Measurements from ENCODE around the gene NEDD9.

NEDD9 gene

DNA sequence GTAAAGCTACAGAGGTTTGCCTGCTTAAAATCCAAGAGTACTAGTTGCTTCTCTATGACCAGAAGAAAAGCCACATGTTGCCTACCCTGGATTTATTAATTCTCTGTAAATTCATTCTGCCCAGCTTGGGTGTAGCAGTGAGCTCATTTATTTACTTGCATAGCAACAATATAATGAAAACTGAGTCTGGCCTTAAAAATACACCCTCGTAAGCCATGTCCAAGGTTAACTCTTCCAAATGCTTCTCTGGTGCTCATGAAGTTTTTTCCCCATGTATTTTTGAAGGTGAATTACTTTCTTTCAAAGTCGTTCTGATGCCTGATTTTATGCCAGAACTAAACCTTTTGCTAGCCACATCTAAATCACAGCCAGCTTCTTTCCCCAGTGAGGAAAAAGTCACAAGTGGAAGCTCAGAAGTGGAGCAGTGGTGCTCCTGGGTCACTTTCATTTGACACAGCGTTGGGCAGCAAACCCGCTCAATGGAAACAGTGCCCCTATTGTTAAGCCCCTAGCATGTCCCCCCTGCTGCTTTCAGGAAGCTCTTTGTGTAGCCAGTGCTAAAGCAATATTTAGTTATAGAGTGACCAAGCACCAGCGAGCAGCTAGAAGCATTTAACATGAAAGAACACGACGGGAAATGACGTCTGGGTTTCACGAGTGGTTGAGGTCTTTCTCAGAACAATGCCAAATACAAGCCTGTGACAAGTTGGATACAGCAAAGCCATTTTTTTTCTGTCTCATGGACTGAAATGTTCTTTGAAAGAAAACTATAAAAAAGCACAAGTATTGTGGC is 29.8 kb downstream of the NEDD9 start:
- DNase-seq (ENCODE audit: low read depth in 2 of 2): no peak

DNA sequence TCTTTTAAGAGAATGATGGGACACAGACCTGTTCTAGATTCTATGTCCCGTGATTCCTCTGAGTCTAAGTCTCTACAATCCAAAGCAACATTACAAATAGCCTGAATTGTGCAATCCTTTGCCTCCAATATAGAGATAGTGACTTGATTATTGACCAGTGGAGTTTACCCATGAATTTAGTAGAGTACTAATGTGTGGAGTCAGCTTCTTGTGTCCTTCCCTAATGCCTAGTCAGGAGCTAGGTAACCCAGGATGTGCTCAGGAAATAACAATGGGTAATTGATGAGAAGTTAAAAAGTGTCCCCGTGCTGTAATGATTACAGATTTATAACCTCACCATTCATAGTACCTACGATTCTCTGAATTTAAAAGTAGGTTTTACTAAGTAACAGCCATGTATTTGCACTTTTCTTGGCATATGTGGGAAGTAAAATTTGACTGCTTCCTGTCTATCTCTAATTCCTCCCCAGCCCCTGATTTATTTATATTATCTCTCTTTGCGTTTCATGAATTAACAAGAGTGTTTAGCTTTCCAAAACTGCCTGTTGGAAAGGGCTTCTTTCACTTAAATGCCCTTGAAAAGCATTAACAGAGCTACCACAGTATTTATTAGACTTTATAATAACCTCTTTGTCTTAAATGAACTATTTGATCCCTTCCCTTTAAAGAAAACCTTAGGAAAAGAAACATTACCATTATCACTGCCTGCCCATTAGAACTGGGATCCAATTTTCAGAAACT is 30.5 kb downstream of the NEDD9 start:
- DNase-seq (ENCODE audit: low read depth in 2 of 2): no peak

DNA sequence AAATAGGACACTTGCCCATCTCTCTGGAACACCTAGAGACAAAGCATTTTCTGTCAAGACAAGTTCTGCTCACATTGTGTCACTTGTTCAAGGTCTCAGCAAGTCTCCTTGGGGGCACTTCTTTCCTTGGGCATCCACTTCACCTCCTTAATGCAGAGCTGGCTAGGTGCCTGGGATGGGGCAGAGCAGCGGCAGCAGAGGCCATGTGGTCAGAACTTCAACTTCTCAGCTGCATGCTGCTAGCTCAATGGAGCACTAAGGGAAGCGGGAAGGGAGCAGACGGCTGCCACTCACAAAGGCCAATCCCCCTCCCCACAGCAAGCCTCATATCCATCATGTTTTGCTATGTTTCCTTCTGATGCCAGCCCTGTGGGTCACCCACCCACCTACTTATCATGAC is 31.5 kb downstream of the NEDD9 start:
- DNase-seq (ENCODE audit: low read depth in 2 of 2): no peak

DNA sequence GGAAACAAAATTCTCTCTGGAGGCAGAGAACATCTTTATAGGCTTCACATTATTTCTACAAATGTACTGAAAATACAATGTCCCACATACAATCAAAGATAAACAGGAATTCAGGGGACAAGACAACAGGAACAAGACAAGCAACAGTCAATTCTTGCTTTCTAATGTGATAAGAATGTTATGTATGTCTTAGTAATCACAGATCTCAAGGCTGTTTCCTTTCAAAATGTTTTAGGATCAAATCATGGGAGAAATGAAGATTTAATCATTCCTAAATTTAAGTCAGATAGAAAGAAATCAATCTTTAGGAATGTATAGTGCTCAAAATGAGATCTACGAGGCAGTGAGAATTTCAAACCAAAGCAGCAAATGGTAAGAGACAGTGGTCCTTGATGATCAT is 32.1 kb downstream of the NEDD9 start:
- no peak for DNase-seq (ENCODE audit: low read depth in 2 of 2)

DNA sequence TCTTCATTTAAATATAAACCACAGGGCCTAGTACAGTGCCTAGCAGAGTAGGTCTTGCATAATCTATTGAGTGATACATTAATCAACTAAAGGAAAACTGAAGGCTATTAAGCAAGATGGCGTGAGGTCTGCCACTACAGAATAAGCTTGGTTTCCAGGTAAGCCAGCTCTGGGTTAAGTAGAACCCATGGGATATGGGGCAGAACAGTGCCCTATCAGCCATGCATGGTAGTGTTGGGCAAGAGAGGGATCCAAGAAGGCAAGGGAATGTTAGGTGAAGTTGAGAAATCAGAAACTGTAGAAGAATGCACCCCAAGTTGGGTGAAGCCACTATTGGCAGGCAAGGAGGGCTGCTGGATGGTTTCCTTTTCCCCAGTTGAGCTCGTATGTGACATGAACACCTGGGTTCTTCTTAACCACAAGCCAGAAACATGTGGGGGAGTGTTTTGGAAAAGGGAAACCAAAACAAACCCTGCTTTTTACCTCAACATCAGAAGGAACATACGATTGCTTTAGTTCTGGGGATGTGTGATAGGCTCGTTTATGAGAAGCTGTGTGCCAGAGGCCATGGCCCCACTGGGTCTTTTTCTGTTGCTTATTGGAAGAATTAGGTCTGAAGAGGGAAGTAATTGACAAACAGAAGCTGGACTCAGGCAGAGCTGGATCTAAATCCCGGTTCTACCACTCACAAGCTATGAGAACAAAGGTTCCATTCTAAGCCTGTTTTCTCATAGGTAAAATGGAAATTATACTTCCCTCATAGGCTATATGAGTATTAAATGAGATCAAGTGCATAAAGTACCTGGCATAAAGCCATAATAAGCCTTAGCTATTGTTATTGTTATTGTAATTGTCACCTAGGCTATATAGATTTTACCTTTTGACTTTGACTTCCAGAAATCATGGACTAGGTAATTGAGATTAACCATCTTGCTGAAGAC is 33.5 kb downstream of the NEDD9 start:
- DNase-seq (ENCODE audit: low read depth in 2 of 2): no peak

DNA sequence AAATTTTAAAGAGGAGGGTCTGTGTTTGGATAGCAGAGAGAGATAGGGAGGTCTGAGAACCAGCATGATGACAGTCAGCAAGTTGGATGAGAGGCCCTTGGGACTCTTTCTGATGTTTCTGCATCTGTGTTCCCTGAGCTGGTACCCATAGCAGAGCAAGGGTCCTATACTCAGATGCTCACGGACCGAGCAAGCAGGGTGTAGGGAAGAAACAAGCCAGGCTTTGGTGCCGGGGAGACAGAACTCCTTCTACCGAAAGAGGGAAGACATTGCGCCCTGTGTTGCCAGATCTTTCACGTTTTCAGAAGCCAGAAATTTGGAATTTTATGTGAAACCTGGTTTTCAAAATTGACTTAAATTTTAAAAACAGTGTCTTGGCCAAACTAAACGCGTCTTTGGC is 34.6 kb downstream of the NEDD9 start:
- no peak for DNase-seq (ENCODE audit: low read depth in 2 of 2)

DNA sequence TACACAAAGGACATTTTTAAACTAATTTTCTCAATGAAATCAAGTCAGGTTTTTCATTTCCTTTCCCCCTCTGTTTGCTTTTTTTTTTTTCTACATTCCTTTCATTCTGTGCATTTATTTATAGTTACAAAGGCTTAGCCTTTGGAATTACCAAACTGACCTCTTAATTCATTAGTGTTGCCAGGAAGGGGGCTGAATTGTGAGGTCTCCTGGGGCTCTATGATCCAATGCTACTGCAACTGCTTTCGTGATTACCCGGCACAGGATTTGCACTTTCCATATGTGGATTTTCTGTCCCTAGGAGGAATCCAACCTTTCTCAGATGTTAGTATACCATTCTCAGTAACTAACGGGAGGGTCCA is 35.3 kb downstream of the NEDD9 start:
- DNase-seq (ENCODE audit: low read depth in 2 of 2): no peak

DNA sequence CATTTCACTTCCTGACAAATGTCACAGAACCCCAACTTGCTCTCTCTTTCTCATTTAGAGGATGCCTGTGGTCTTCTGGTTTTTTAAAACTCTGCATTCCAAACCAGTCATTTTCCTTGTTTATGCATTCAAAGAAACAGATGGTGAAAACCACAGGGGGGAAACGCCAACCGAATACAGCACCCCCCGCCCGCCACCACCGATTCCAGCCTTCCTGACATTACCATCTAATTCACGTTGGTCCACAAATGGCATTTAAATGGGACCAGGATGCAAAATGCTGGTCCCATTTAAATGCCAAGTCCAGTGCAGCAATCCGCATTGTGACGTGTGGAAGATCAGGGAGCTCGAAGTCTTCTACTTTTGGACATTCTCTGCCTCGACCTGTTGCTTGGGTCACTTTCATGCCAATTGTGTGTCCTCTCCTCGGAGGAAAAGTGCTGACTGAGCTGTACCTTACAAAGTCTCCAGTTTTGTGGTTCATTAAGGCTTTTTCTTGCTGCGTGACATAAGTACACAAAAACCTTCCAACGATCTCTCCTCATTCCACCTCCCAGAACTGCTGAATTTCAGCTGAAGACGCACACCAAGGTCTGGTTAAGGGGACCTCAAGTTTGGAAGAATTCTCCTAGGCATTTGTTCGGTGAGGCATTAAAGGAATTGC is 35.8 kb downstream of the NEDD9 start:
- DNase-seq (ENCODE audit: low read depth in 2 of 2): no peak

DNA sequence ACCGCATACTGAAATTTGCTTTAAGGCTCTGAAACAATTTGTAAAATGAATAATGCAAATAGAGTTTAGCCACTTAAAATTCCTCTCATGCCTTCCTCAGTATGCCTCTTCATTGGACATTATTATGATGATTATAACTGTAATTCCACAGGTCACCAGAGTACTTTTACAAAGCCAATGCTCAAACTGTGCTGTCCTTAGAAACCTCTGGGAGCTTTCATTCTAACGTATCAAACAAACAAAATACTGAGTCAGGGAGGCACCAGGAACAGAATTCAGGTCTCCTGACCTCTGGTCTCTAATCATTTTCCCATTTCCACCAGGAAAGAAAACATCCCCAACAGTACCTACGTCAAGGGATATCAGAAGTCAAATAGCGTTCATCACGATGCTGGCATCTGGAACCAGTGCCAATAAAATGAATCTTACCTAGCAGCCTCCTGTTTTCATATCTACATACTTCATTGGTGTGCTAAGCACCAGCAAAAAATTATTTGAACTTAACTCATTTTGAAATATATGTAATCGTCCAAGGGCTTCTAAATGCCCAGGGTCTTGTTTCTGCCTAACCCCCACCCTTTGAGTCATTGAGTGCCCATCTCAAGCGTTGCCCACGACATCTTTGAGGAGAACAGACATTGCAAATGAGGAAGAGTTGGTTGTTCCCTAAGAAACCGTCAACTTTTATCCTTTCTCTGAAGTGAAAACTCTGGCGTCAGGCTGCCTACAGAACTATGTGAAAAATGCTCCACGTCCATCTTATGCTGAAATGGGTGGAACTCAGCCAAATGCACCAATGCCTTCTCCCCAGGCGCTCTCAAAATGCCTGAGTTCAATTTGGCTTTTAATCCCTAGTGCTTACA is 37.9 kb downstream of the NEDD9 start:
- DNase-seq (ENCODE audit: low read depth in 2 of 2): no peak

DNA sequence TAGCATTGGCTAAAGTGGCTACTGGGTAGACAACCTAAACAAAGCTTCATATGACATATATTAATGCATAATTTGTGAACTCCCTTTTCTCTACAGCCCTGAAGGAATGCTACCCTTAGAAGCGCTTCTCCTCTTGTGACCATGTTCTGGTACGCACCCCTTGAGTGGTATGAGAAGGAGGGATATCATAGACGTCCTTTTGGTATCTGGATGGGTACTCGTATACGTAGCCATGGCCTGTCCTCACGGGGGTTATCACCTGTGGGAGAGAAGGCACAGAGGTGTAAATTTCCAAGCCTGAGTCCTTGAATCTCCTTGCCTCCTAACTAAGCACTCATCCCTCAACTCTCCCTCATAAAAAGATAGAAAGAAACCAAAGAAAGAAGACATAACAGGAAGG is 39.0 kb downstream of the NEDD9 start:
- no peak for DNase-seq (ENCODE audit: low read depth in 2 of 2)

DNA sequence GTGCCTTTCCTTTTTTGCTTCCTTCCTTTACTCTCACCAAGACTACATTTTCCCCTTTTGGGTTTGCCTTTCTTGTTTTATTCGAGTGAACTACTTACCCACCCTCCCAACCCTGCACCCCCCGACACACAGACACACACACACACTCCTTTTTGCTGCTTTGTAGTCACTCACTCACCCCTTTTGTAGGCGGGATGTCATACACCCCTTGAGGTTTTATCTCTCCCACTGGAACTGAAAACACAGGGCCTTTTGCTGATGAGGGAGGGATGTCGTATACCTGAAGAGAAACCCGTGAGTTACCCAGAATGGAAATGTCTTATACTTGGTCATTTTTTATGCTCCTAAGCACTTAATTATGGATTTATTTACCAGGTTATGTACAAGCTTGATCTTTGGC is 40.3 kb downstream of the NEDD9 start:
- no peak for DNase-seq (ENCODE audit: low read depth in 2 of 2)

DNA sequence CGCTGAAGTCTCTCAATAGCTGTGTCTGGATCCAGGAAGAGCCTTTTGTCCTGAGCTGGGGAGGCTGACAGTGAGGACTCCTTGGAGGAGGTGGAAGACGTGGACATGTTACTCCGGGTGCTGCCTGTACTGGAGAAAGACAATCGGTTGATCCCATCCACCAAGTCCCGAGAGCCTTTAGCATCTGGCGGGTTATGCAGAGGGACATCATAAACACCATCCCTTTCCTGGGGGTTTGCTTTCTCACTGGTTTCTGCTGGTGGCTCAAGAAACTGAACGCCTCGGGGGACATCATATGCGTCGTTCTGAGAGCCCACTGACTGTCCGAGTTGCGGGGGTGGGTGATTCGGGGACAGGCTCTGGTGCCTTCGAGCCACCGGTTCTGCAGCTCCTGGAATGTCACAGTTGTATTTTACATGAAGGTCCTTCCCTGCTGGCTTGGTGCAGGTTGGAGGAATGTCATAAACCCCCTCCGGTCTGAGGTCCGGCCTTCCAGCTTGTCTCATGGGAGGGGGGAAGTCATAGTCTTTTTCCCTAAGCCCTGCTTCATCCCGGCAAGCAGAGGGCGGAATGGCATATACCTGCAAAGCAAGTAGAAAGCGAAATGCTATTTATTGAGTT is 41.7 kb downstream of the NEDD9 start:
- no peak for DNase-seq (ENCODE audit: low read depth in 2 of 2)

DNA sequence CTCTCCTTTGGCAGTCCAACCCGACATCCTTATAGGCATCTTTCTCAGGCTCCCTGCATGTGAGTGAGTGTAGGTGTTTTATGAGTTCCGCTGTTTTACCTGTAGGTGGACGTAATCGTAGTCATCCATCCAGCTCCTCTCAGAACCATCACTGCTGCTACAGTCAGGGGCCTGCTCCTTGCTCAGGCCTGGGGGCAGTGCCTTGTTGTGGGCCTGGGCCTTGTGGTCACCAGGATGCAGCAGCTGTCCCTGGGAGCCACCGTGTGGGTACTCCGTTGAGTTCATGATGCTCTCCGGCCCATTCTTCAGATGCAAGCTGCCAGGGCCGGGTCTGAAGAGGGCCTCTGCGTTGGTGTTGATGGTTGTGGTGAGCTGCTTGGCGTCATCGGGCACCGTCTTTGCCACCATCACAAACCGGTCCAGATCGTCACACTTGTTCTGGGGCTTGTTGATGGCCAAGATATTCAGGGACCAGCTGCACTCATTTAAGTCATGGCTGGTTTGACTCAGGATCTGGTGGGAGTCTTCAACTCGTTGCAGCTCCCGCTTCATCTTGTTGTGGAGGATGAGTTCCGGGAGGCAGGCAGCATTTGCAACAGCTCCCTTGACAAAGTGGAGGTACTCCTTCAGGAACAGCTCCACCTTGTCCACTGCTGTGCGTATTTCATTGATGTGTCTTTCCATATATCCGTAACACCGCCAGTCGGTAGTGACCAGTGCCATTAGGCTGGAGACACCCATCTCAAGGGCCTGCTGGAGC is 42.4 kb downstream of the NEDD9 start:
- DNase-seq (ENCODE audit: low read depth in 2 of 2): no peak

DNA sequence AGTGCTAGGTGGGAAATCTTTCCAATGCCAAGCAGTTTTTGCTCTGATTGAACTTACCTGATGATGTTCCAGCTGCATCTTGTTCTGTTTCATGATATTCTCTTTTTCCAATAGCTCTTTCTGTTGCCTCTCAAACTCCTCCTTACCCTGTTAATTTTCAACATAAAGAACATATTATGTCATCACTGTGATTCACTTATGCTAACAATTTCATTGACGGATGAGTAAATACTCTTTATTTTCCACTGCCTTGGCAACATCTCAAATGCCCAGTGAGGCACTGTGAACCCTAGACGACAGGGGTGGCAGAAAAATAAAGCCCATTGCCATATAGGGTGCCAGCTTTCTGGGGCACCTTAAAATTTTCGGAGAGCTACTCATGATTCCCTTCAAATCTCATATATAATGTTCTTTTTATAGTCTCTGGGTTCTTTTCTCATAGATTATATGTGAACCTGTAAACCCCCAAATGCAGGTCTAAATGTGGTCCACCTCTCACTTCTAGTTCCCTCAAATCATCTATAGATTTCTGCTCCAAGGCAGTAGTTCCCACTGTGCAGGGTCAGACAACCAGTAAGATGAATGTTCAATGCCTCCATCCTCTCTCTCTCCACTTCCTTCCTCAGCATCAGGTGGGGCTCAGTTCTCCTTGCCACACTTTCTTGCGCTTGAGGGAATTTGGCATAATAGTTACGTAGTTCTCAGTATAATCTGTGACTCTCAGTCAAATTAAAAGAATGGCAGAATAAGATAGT is 44.1 kb downstream of the NEDD9 start:
- no peak for DNase-seq (ENCODE audit: low read depth in 2 of 2)

DNA sequence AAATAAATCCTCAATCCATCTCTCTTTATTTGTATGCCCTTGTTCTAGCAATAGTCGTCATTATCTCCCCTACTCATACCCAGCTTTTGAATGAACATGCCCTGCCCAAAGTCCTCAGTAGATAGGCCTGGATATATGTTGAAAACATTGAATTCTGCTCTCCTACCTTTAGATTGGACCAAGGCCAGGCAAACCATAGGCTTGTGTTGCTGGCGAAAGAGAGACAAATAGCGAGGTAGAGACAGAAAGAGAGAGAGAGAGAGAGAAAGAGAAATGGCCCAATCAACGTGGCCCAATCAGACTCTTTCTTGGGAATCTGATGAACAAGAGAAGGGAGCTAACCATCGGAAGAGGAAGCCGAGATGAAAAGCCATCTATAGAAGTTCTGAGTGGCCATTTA is 45.2 kb downstream of the NEDD9 start:
- no peak for DNase-seq (ENCODE audit: low read depth in 2 of 2)

DNA sequence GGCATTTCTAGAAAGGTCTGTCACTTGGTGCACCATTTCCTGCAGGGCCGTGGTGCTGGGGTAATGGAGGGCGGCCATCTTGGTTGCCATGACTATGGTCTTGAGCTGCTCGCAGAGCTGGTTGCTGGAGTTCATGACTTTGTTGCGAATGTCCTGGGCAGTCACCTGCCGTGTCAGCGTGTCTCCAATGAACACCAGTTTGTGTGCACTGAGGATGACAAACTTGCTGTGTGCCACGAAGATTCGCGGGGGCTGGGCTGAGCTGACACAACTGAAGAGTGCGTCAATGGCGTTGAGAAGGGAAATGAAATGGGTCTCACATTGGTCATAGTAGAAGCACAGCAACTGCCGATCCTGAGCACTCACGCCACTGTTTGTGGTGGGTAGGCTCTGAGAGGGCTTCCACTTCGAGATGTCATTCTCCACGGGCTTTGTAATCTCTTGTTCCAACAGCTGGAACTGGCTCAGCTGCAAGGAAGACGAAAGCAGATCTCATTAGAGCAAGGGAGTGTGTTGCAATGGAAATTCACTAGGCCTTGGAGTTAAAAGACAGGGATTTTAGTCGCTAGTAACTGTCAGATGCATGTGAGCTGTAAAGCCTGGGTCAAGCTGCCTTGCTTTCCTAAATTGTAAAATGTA is 47.1 kb downstream of the NEDD9 start:
- no peak for DNase-seq (ENCODE audit: low read depth in 2 of 2)

DNA sequence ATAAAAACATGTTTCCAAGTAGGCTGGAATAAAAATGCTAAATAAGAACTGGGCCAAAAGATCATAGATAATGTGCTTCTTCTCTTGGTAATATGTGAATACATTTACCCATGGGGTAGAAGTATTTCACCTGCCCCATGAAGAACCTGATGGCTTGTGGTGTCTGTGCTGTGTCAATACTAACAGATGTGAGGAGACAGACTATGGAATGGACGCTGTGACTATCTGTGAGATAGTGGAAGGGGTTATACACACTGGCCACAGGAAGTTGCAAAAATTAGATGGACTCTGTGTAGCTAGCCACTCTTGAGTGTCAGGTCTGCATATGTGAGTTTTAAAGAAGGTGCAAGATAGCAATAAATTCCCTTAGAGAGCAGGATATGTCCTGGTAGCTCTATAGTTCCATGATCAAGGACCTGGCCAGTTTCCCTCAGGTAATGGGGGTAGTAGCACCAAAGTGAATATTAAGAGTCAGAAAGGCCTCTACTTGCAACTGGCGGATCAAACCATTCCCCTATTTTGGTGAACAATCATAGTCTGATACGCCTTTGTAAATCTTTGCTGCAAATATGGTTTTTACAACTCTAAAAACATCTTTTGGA is 48.6 kb downstream of the NEDD9 start:
- DNase-seq (ENCODE audit: low read depth in 2 of 2): no peak

Data from stimulated activated CD4-positive, alpha-beta T cell treated with anti-CD3 and anti-CD28 coated beads, Interleukin-4, amount 100 ng/mL, for 48 hours (primary cell).